SK-N-DZ (cell line): ENCODE results near the gene UNC45B.
"Not testable (repeated sequence)": the region's sequence is repeated elsewhere in the genome, so short reads cannot be mapped to it uniquely, and the experiment has no call there.

Experiments
- DNase-seq: peaks from one replicate; pipeline ENCODE4 v3.0.0-alpha.2; 2015; ENCODE audit warnings: low spot score

The UNC45B gene

DNA sequence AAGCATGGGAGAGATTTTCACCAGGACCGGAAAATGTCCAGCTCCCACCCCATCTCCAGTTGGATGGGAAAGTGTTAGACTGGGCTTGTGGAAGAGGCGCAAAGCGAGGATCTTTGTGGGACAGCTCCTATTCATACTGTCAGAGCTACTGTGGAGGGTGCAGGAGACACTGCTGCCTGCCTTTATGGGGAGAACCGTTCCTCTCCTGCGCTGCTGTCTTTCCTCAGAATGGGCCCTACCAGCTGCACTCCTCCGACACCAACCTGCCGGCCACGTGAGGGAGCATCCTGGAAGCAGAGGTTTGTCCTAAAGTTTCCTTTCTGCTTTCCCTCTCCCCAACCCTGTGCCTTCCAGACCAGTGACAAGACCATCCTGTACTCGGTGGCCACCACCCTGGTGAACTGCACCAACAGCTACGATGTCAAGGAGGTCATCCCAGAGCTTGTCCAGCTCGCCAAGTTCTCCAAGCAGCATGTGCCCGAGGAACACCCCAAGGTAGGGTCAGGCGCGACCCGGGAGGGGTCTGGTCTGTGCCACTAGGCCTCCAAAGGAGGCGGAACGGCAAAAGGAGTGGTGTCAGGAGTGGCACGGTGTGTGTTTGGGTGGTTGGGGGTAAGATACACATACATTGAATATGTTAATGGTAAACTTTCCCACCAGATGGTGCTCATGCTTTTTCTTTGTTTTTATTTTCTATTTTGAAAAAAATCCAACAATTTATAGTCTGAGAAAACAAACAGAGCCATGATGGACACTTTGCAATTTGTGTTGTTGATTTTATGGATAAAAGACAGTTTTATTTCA lies 23.6 kb downstream of the UNC45B start:
- no peak for DNase-seq

- DNase-seq: no peak
Observed at GRCh38 chr17:35171834-35172233, 24.2 kb downstream of the UNC45B start.

GRCh38 chr17:35172321-35172720 lies 24.7 kb downstream of the UNC45B start:
- DNase-seq: not testable (repeated sequence)

DNA sequence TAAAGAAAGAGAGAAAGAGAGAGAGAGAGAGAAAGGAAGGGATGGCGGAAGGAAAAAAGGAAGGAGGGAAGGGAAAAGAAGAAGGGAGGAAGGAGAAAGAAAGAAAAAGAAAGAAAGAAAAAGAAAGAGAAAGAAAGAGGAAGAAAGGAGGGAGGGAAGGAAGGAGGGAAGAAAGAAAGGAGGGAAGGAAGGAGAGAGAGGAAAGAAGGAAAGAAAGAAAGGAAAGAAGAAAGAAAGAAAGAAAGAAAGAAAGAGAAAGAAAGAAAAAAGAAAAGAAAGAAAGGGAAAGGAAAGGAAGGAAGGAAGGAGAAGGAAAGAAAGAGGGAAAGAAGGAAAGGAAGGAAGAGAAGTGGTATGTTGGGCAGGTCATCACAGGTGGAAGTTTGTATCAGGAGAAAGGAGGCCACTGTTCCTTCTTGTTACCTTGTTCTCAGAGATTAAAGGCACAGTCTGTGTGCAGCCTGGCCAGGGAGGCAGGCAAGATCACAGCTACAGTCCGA lies 27.3 kb downstream of the UNC45B start:
- no peak for DNase-seq

DNA sequence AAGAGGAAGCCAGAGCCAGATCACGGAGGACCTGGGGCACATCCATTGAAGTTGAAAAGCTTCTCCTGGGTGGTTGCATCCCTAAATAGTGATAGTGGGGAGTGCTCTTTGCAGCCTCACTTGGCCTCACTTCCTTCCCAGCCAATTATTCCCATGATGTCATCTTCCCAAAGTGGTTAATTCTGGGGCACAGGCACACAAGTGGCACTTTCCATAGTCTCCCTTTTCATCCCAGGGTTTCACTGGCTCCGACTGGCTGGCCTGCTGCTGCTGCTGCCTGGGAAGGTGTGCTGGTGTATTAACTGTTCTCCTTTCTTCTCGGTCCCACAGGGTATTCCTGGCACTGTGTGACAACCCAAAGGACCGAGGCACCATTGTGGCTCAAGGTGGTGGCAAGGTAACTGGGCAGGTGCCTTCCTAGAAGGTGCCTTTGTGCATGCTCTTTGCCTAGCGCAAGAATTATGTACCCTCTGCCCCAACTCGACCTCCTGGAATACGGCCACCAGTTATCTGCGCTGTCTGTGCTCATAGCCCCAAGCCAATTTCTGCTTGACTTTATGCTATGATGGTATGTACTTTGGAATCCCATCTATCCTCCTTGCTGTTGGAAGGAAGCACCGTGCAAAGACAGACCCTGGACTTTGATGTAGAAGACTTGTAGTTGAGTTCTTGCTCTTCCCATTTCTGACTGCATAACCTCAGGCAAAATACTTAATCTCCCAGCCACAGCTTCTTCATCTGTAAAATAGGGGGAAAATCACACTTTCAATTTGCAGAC lies 28.2 kb downstream of the UNC45B start:
- no peak for DNase-seq

GRCh38 chr17:35176897-35177296 lies 29.3 kb downstream of the UNC45B start:
- no peak for DNase-seq

DNA sequence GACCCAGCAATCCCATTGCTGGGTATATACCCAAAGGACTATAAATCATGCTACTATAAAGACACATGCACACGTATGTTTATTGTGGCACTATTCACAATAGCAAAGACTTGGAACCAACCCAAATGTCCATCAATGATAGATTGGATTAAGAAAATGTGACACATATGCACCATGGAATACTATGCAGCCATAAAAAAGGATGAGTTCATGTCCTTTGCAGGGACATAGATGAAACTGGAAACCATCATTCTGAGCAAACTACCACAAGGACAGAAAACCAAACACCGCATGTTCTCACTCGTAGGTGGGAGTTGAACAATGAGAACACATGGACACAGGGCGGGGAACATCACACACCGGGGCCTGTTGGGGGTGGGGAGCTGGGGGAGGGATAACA lies 31.8 kb downstream of the UNC45B start:
- not testable (repeated sequence) for DNase-seq

DNA sequence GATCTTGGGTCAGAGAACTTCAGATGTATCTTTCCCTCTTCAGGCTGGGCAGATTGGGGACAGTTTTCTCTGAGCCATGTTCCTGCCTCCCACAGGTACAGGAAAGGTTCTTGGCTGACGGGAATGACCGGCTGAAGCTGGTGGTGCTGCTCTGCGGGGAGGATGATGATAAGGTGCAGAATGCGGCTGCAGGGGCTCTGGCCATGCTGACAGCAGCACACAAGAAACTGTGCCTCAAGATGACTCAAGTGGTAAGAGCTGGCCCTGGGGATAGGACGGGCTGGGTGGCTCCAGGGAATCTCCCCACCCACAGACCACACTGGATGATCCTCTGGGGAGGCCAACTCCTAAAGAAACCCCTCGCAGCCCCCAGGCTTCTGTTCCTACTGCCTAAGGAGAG lies 35.7 kb downstream of the UNC45B start:
- DNase-seq: no peak

- DNase-seq: no peak
Observed at GRCh38 chr17:35184274-35184673, 36.7 kb downstream of the UNC45B start.

DNA sequence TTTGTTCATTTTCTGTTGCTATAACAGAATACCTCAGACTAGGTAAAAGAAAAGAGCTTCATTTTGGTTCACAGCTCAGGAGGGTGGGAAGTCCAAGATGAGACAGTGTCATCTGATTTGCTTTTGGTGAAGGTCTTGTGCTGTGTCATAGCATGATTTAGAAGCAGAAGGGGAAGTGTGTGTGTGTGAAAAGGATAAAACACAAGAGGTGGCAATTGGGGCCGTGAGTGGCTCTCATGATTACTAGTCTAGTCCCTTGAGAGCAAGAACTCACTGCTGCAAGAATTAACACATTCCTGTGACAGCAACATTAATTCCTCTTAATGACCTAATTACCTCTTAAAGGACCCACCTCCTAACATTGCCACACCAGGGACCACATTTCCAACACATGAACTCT lies 38.2 kb downstream of the UNC45B start:
- no peak for DNase-seq

GRCh38 chr17:35187481-35187880 lies 39.9 kb downstream of the UNC45B start:
- no peak for DNase-seq

GRCh38 chr17:35188111-35188510 lies 40.5 kb downstream of the UNC45B start:
- no peak for DNase-seq

GRCh38 chr17:35189291-35189690 lies 41.7 kb downstream of the UNC45B start:
- DNase-seq: no peak

DNA sequence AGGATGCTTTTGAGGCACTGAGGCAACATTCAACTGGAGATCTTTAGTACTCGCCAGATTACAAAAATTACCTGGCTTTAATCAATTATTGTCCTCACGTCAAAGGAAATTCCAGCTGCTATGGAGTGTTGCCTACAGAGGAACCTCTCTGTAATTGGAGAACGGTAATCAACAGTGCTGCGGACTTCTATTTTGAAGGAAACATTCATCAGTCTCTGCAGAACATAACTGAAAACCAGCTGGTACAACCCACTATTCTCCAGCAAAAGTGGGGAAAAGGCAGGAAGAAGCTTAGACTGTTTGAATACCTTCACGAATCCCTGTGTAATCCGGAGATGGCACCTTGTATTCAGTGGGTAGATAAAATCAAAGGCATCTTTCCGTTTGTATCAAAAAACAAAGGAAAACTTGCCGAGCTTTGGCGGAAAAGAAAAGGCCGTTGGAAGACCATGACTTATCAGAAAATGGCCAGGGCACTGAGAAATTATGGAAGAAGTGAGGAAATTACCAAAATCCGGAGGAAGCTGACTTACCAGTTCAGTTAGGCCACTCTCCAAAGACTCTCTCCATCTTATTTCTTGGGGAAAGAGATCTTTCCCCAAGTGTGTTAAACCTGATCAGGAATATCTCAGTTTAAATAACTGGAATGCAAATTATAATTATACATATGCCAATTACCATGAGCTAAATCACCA lies 43.5 kb downstream of the UNC45B start:
- DNase-seq: no peak

DNA sequence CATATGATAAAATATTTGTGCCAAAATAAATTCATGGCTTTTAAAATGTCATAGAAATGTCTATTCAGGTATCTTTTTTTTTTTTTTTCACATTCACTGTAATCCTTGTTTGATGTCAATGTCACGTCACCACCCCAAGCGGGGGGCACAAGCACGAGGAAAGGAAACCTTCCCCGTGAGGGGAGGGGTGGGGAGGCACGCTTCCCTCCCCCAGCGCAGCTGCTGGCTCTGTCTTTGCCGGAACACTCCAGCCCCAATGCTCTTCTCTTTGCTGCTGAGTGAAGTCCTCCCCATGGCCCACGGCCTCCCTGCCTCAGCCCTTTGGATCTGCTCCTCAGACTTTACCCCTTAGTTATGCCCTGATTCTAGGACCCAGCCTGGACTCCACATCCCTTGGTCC lies 45.1 kb downstream of the UNC45B start:
- no peak for DNase-seq

DNA sequence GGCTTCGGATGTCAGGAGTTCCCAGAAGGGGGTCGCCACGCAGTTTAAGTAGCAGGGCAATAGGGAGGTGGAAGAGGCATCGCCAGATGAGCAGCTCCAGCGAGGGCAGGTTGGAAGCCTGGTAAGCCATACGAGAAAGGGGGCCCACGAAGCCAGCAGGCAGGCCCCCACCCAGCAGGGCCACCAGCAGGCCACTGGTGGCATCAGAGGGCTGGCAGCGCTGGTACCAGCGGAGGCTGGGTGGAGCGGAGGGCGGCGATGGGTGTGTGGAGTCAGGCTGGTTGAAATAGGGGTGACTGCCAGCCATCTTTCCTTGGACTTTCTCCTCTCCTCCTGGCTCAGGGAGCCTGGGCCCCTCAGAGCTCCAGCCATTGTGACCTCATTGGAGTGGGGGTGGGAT lies 46.4 kb downstream of the UNC45B start, which contains the start of gene SLC35G3:
Gene SLC35G3, minus strand, starts transcription at position 393 of the 400 bp plus-strand sequence. Its CDS starts 86 bp downstream, at position 307.
- DNase-seq: not testable (repeated sequence)

- not testable (repeated sequence) for DNase-seq
Observed at GRCh38 chr17:35195062-35195461, 47.4 kb downstream of the UNC45B start.

GRCh38 chr17:35202582-35202981 lies 55.0 kb downstream of the UNC45B start:
- not testable (repeated sequence) for DNase-seq

DNA sequence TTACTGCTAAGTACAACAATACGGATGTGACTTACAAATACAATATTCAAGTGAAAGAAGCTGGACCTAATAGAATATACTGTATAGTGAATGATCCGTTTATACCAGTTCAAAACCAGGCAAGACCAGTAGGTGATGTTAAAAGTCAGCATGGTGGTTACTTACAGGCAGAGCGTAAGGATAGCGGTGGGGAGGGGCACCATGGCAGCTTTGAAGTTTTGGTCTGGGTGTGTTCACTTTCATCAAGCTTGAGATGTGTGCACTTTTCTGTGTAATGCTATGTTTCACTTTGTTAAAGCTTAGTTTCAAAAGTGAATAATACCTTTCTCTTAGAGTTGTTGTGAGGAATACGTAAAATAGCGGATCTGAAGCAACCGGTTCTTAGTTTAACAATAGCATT lies 63.1 kb downstream of the UNC45B start:
- no peak for DNase-seq

GRCh38 chr17:35212668-35213067 lies 65.1 kb downstream of the UNC45B start:
- no peak for DNase-seq

- DNase-seq: no peak
Observed at GRCh38 chr17:35213412-35213940, 65.9 kb downstream of the UNC45B start.

DNA sequence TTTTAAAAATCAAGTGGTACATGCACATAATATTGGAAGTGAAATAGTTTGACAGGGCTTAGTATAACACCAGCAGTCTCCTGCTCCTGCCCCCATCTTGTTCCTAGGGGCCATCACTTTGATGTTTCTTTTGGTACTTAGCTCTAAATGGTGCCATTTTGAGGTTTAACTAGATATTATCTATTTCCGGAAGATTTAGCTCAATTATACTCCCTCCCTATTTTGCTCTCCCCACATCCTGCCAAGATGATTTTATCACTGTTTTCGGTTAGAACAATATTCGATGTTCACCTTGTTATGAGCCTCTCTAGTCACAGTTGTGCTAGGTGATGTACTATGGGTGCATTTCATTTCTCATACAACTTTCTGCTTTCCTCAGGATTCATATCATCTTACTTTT lies 66.6 kb downstream of the UNC45B start:
- DNase-seq: no peak
